Smooth muscle cell (in vitro differentiated cells): Measurements from ENCODE around the gene STAB2. TPM values are rescaled to one million over a fixed set of nuclear protein-coding genes. Genes with fewer than 3 reads are reported as not detected.

Source experiments
- DNase-seq: peaks from one replicate; lab custom pipeline; 2025; ENCODE audit not compliant: unreplicated experiment; lab: John Stamatoyannopoulos, UW
- H2AFZ ChIP-seq: fragments of 200-600 bp; sonication (generic); 2 replicates; pipeline ENCODE4 v1.6.0; 2016; ENCODE audit warnings: antibody characterized with exemption, low read depth, mild to moderate bottlenecking
- H3F3A ChIP-seq: fragments of 200-600 bp; sonication (generic); 2 replicates; pipeline ENCODE4 v1.6.0; 2017; ENCODE audit warnings: antibody characterized with exemption, low read depth
- H3K27ac ChIP-seq: fragments of 200-600 bp; sonication (generic); 2 replicates; pipeline ENCODE4 v1.5.1; 2016; ENCODE audit warnings: low read depth, mild to moderate bottlenecking
- H3K27me3 ChIP-seq: fragments of 200-600 bp; sonication (generic); 2 replicates; pipeline ENCODE4 v1.6.1; 2016; ENCODE audit warnings: low read depth, mild to moderate bottlenecking
- H3K36me3 ChIP-seq: fragments of 200-600 bp; sonication (generic); 2 replicates; pipeline ENCODE4 v1.5.1; 2016; ENCODE audit warnings: low read depth
- H3K4me1 ChIP-seq: fragments of 200-600 bp; sonication (generic); 2 replicates; pipeline ENCODE4 v1.5.1; 2016; ENCODE audit warnings: low read depth
- H3K4me2 ChIP-seq: fragments of 200-600 bp; sonication (generic); 2 replicates; pipeline ENCODE4 v1.6.0; 2016; ENCODE audit warnings: mild to moderate bottlenecking
- H3K4me3 ChIP-seq: fragments of 200-600 bp; sonication (generic); 2 replicates; pipeline ENCODE4 v1.5.1; 2016; ENCODE audit warnings: mild to moderate bottlenecking
- H3K79me2 ChIP-seq: fragments of 200-600 bp; sonication (generic); 2 replicates; pipeline ENCODE4 v1.6.0; 2016; ENCODE audit warnings: low read depth, mild to moderate bottlenecking
- H3K9ac ChIP-seq: fragments of 200-600 bp; sonication (generic); 2 replicates; pipeline ENCODE4 v1.6.0; 2016; ENCODE audit warnings: low read depth
- H3K9me3 ChIP-seq: fragments of 200-600 bp; sonication (generic); replicated peaks from 2 replicates; pipeline ENCODE4 v1.5.1; 2016; ENCODE audit warnings: low read depth
- H4K20me1 ChIP-seq: fragments of 200-600 bp; sonication (generic); 2 replicates; pipeline ENCODE4 v1.6.0; 2016; ENCODE audit warnings: low read depth
- CTCF ChIP-seq: fragments of 200-600 bp; sonication (generic); IDR thresholded peaks from 2 replicates; pipeline ENCODE4 v1.5.1; 2017; ENCODE audit warnings: borderline replicate concordance, mild to moderate bottlenecking, antibody characterized with exemption; ENCODE audit not compliant: insufficient read depth, poor library complexity, severe bottlenecking
- WGBS: methylation state at CpG from one replicate; pipeline ENCODE4 v1.1.7; 2016; ENCODE audit warnings: low lambda C conversion rate; 5-methylcytosine and 5-hydroxymethylcytosine counted together
- polyA plus RNA-seq: library from polyadenylated mRNA; unstranded; fragments of >200 nt; fragmentation: Nextera tagmentation; extraction: Ambion mirVana; gene quantifications from 2 replicates; pipeline ENCODE4 v1.2.1, GENCODE V29; 2016
- total RNA-seq: library from RNA; depleted of rRNA; stranded (reverse); fragments of >200 nt; gene quantifications from 2 replicates; pipeline ENCODE4 v1.2.3, GENCODE V29; 2014

The STAB2 gene
- total and polyA plus RNA-seq, 2 experiments from 2014 or later: not detected

DNA sequence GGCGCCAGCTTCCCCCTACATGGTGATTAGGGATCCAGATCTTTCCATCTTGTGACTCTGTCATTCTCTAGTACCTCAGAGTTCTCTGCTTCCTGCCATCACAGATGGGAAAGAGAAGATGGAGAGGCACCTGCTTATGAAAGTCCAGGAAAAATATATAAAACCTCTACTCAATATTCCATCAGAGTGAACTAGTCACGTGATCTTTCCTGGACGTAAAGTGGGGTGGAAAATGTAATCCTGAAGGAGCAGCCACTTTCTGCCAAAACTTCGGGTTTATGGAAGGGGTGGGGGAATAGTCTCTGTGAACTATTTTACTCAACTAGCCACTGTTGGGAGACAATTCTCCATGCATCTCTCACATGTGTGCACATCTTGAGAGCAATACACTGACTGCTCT lies 47.7 kb downstream of the STAB2 start:
- H3K79me2 ChIP-seq: no peaks in the 10 kb centered on the region
- no peaks in the 10 kb centered on the region for H3F3A ChIP-seq
- no peak overlapping the region for H3K27ac ChIP-seq
- H2AFZ ChIP-seq: no peak overlapping the region
- H3K36me3 ChIP-seq: no peaks in the 10 kb centered on the region
- no peak for TF ChIP-seq CTCF
- no peak for DNase-seq
- H3K9ac ChIP-seq: no peak overlapping the region
- H3K4me1 ChIP-seq: no peaks in the 10 kb centered on the region
- H3K27me3 ChIP-seq: peaks cover 16% of the 10 kb centered on the region
- H3K4me2 ChIP-seq: no peak overlapping the region
- 87% methylated on average over 4 of the region's 4 CpGs for WGBS
- no peak overlapping the region for H3K4me3 ChIP-seq
- H4K20me1 ChIP-seq: no peaks in the 10 kb centered on the region
- H3K9me3 ChIP-seq: no peaks in the 10 kb centered on the region

DNA sequence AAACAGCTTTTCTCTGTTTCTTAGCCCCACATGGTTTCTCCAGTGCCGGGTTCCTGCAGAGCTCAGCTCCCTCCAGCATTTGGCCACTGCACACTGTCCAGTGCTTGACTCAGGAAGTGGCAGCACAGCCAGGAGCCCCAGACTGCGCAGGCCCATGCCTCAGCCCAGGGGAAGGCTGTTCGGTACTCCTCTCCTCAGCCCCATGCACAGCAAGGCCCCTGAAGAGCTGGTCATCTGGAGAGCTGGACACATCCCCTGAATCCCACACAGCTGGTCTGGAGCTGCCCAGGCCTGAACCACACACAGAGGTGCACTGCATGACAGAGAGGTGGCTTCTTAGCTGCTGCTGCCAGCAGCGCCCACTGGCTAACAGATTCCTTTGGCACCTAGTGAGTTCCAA lies 48.3 kb downstream of the STAB2 start:
- H3K4me1 ChIP-seq: no peaks in the 10 kb centered on the region
- H3K9me3 ChIP-seq: no peaks in the 10 kb centered on the region
- H3K79me2 ChIP-seq: no peaks in the 10 kb centered on the region
- no peak overlapping the region for H3K9ac ChIP-seq
- H3K4me3 ChIP-seq: no peak overlapping the region
- no peak overlapping the region for H3K27ac ChIP-seq
- 91% methylated on average over 4 of the region's 4 CpGs for WGBS
- H2AFZ ChIP-seq: no peak overlapping the region
- no peak overlapping the region for H3K4me2 ChIP-seq
- H3K27me3 ChIP-seq: peaks cover 16% of the 10 kb centered on the region
- no peak for TF ChIP-seq CTCF
- H3F3A ChIP-seq: no peaks in the 10 kb centered on the region
- H4K20me1 ChIP-seq: no peaks in the 10 kb centered on the region
- DNase-seq: no peak
- H3K36me3 ChIP-seq: no peaks in the 10 kb centered on the region

DNA sequence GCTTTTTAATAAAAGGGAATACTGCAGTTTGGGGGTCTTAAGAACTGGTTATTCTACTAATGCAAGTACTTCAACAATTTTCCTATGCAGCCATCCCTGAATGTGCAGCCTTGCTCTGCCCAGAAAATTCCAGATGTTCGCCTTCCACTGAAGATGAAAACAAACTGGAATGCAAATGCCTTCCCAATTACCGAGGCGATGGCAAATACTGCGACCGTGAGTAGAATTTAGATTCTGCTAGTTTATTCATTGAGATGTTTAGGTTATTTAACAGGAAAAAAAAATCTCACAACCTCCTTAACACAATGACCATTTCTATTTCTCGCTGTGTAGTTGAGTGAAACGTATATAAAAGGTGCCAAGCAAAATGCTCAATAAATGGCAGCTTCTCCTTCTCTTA lies 49.9 kb downstream of the STAB2 start:
- WGBS: 89% methylated on average over 7 of the region's 7 CpGs
- no peak for TF ChIP-seq CTCF
- no peak for DNase-seq
- H3K36me3 ChIP-seq: no peaks in the 10 kb centered on the region
- H4K20me1 ChIP-seq: no peaks in the 10 kb centered on the region
- no peak overlapping the region for H2AFZ ChIP-seq
- no peaks in the 10 kb centered on the region for H3K4me1 ChIP-seq
- no peak overlapping the region for H3K4me3 ChIP-seq
- no peak overlapping the region for H3K9ac ChIP-seq
- H3K27ac ChIP-seq: no peak overlapping the region
- H3K4me2 ChIP-seq: no peak overlapping the region
- H3K9me3 ChIP-seq: no peaks in the 10 kb centered on the region
- no peaks in the 10 kb centered on the region for H3F3A ChIP-seq
- H3K79me2 ChIP-seq: no peaks in the 10 kb centered on the region
- peaks cover 9% of the 10 kb centered on the region for H3K27me3 ChIP-seq

GRCh38 chr12:103637429-103637828 lies 50.4 kb downstream of the STAB2 start:
- no peak overlapping the region for H3K4me3 ChIP-seq
- no peaks in the 10 kb centered on the region for H3F3A ChIP-seq
- no peaks in the 10 kb centered on the region for H4K20me1 ChIP-seq
- H3K36me3 ChIP-seq: no peaks in the 10 kb centered on the region
- no peak for TF ChIP-seq CTCF
- no peaks in the 10 kb centered on the region for H3K4me1 ChIP-seq
- DNase-seq: no peak
- 84% methylated on average over 2 of the region's 2 CpGs for WGBS
- H3K4me2 ChIP-seq: no peak overlapping the region
- H3K9ac ChIP-seq: no peak overlapping the region
- no peak overlapping the region for H3K27ac ChIP-seq
- H3K9me3 ChIP-seq: no peaks in the 10 kb centered on the region
- H2AFZ ChIP-seq: no peak overlapping the region
- no peaks in the 10 kb centered on the region for H3K79me2 ChIP-seq
- H3K27me3 ChIP-seq: peaks cover 9% of the 10 kb centered on the region
